Peyer's patch (tissue), 4 donors: ENCODE measurements around the gene KCNIP4.

Experiments
- POLR2A ChIP-seq, 2 donors: fragments of 450-650 bp; IDR thresholded peaks; one replicate each; pipeline ENCODE4 v1.5.1; 2017; ENCODE audit warnings: antibody characterized with exemption in 2 of 2, mild to moderate bottlenecking in 2 of 2, moderate library complexity in 2 of 2
- TF ChIP-seq, protein P1 (sequence below), 6 experiments: fragments of 450-650 bp in 4 of 6; fragments of 200-600 bp in 2 of 6; sonication (generic) in 1 of 6; IDR thresholded peaks; one replicate each; pipeline ENCODE4 v1.5.1; 2017 to 2019; ENCODE audit warnings: antibody characterized with exemption in 6 of 6, mild to moderate bottlenecking in 3 of 6, moderate library complexity in 1 of 6

DNA sequence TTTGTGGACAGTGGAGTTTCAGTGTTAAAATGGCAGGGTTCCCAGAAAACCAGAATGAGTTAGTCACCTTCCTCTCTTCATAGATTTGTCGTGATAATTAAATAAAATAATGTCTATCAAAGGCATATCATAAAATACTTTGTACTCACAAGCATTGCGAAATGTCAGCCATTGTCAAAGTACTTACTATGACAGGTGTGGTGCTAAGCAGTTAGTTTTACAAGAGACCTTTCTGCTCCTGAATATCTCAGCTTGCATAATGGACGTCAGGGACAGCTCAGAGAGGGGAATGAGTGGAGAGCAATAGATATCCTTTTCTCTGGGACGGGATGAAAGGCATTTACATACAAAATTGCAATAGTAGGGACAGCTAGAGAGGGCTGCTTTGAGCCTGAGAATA lies 560.9 kb downstream of the KCNIP4 start:
- TF ChIP-seq, protein P1, sequence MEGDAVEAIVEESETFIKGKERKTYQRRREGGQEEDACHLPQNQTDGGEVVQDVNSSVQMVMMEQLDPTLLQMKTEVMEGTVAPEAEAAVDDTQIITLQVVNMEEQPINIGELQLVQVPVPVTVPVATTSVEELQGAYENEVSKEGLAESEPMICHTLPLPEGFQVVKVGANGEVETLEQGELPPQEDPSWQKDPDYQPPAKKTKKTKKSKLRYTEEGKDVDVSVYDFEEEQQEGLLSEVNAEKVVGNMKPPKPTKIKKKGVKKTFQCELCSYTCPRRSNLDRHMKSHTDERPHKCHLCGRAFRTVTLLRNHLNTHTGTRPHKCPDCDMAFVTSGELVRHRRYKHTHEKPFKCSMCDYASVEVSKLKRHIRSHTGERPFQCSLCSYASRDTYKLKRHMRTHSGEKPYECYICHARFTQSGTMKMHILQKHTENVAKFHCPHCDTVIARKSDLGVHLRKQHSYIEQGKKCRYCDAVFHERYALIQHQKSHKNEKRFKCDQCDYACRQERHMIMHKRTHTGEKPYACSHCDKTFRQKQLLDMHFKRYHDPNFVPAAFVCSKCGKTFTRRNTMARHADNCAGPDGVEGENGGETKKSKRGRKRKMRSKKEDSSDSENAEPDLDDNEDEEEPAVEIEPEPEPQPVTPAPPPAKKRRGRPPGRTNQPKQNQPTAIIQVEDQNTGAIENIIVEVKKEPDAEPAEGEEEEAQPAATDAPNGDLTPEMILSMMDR (IDR thresholded peaks at IDR 0.05), result no peak
- no peak for TF ChIP-seq POLR2A (IDR thresholded peaks at IDR 0.05)
